IPS DF 6.9 (cell line): ENCODE measurements around the gene AKT3.

ENCODE experiments used
- DNase-seq: peaks from one replicate; pipeline ENCODE4 v3.0.0-alpha.2; 2013; ENCODE audit warnings: low read depth, low spot score
- H3K27ac ChIP-seq: one replicate; pipeline ENCODE4 v1.5.1; 2013; ENCODE audit warnings: low read length, control low read depth
- H3K27me3 ChIP-seq: 2 replicates; pipeline ENCODE4 v1.6.1; 2013; ENCODE audit warnings: mild to moderate bottlenecking, low read length; ENCODE audit not compliant: control insufficient read depth, insufficient read depth
- H3K36me3 ChIP-seq: 2 replicates; pipeline ENCODE4 v1.6.1; 2013; ENCODE audit warnings: low read length; ENCODE audit not compliant: control insufficient read depth, insufficient read depth
- H3K4me1 ChIP-seq: 2 replicates; pipeline ENCODE4 v1.6.1; 2013; ENCODE audit warnings: low read length; ENCODE audit not compliant: control insufficient read depth, insufficient read depth
- H3K4me3 ChIP-seq: 2 replicates; pipeline ENCODE4 v1.5.1; 2013; ENCODE audit warnings: mild to moderate bottlenecking, low read length
- H3K9me3 ChIP-seq: 2 replicates; pipeline ENCODE4 v1.6.1; 2013; ENCODE audit warnings: low read length, inconsistent platforms; ENCODE audit not compliant: control insufficient read depth, insufficient read depth
- WGBS: extraction: QIAGEN DNeasy Blood & Tissue Kit; methylation state at CpG from one replicate; pipeline ENCODE4 v1.1.7; 2013; ENCODE audit warnings: mixed read lengths, missing lambda C conversion rate; ENCODE audit not compliant: insufficient read length, insufficient coverage; 5-methylcytosine and 5-hydroxymethylcytosine counted together

AKT3 gene

DNA sequence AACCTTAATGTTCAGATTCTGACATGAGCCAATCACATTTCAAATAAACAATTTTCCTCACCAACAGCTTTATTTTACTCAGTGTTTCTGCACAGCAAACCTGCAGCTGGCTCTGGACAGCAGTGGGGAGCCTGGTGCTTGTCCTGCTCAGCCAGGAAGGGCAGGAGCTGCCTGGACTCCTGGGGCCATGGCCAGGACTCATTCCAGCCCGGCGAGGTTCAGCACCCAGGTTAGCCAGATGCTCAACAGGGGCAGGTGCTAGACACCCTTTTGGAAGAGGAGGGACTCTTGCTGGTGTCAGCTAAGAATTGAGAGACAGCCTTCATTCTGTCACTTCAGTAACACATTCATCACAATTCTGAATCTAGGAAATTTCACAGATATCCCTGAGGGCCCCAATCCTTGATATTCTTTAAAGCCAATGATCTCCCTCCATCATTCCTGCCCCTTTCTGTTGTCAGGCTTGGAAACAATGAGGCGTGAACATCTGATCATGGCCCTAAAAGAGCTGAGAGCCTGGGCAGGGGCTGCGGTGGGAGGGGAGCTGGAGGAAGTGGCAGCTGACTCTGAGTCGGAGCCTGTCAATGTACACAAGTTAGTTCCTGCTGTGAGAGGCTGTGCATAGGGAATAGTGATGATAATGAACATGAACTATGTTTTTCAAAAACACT, 342.9 kb downstream of the AKT3 start:
- Histone ChIP-seq H3K36me3 (no peaks in the 10 kb centered on the region; the same call in 1 of the 2 replicates), H3K4me3 (no peak overlapping the region), H3K4me1 (peaks cover 2% of the 10 kb centered on the region; the same call in 1 of the 2 replicates), H3K27ac (no peak overlapping the region), H3K9me3 (no peaks in the 10 kb centered on the region), H3K27me3 (no peaks in the 10 kb centered on the region)
- WGBS, result no CpG with 5 or more reads among the region's 5 CpGs
- no peak for DNase-seq

GRCh38 chr1:243505986-243506689, 343.9 kb downstream of the AKT3 start:
- WGBS, result no CpG with 5 or more reads among the region's 10 CpGs
- Histone ChIP-seq H3K4me1 (peaks cover 2% of the 10 kb centered on the region; the same call in 1 of the 2 replicates), H3K36me3 (no peaks in the 10 kb centered on the region; the same call in 1 of the 2 replicates), H3K27ac (no peak overlapping the region), H3K9me3 (no peaks in the 10 kb centered on the region), H3K27me3 (no peaks in the 10 kb centered on the region), H3K4me3 (no peak overlapping the region)
- DNase-seq, result no peak

DNA sequence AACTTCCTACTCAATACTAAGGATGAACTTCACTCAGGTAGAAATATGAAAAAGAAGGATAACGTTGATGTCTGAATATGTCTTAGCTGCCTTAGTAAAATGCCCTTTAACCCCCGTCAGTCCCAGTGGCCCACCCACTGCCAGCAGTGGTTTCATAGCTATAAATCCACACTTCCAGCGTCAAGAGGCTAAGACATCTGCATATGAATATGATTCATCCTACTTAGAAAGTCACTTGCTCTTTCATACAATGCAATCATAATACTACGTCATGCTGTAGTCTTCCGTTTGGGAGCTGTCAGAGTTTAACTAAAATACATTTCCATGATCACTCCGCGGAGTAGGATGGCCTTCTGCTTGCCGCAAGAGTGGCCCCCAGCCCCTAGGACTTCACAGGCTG, 346.9 kb downstream of the AKT3 start:
- no peak overlapping the region for H3K4me3 ChIP-seq
- H3K4me1 ChIP-seq, result peaks cover 2% of the 10 kb centered on the region; the same call in 1 of the 2 replicates
- DNase-seq, result no peak
- H3K36me3 ChIP-seq, result no peaks in the 10 kb centered on the region; the same call in 1 of the 2 replicates
- no CpG with 5 or more reads among the region's 8 CpGs for WGBS
- H3K27ac ChIP-seq, result no peak overlapping the region
- no peaks in the 10 kb centered on the region for H3K9me3 ChIP-seq
- H3K27me3 ChIP-seq, result no peaks in the 10 kb centered on the region

GRCh38 chr1:243501002-243501401, 349.0 kb downstream of the AKT3 start:
- Histone ChIP-seq H3K4me3 (no peak overlapping the region), H3K4me1 (peaks cover 4% of the 10 kb centered on the region; the same call in 1 of the 2 replicates), H3K27ac (no peak overlapping the region), H3K9me3 (no peaks in the 10 kb centered on the region), H3K36me3 (no peaks in the 10 kb centered on the region), H3K27me3 (no peaks in the 10 kb centered on the region)
- no peak for DNase-seq
- no CpG with 5 or more reads among the region's 5 CpGs for WGBS

DNA sequence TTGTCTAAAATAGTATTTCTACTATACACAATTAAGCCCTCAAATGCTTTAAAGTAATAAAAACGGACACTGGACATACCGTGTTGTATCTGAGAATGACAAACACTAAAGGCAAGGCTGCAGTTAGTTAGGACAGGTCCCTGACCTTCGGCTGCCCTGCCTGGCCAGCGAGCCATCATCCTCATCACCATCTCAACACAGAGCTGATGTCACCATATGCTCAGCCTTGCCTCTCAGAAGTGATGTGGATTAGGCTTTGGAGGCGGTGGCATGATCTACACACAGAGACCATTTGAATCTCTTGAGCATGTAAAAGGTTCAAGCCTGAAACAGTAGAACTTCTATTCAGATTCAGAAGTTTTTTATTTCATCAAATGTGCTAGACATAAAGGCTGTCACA, 349.5 kb downstream of the AKT3 start:
- no CpG with 5 or more reads among the region's 5 CpGs for WGBS
- Histone ChIP-seq H3K4me1 (peaks cover 4% of the 10 kb centered on the region), H3K9me3 (no peaks in the 10 kb centered on the region), H3K4me3 (no peak overlapping the region), H3K27ac (no peak overlapping the region), H3K27me3 (no peaks in the 10 kb centered on the region), H3K36me3 (no peaks in the 10 kb centered on the region)
- DNase-seq, result no peak

- Histone ChIP-seq H3K36me3 (no peaks in the 10 kb centered on the region), H3K4me1 (peaks cover 4% of the 10 kb centered on the region), H3K9me3 (no peaks in the 10 kb centered on the region), H3K27ac (no peak overlapping the region), H3K27me3 (no peaks in the 10 kb centered on the region), H3K4me3 (no peak overlapping the region)
- WGBS, result no CpG with 5 or more reads among the region's 10 CpGs
- no peak for DNase-seq
These were observed 350.3 kb downstream of the AKT3 start for GRCh38 chr1:243499711-243500110.

- Histone ChIP-seq H3K36me3 (no peaks in the 10 kb centered on the region), H3K4me3 (no peak overlapping the region), H3K27ac (no peak overlapping the region), H3K27me3 (no peaks in the 10 kb centered on the region), H3K4me1 (peaks cover 4% of the 10 kb centered on the region), H3K9me3 (no peaks in the 10 kb centered on the region)
- no peak for DNase-seq
- WGBS, result no CpG with 5 or more reads among the region's 4 CpGs
These were observed 350.8 kb downstream of the AKT3 start for GRCh38 chr1:243499248-243499647.

DNA sequence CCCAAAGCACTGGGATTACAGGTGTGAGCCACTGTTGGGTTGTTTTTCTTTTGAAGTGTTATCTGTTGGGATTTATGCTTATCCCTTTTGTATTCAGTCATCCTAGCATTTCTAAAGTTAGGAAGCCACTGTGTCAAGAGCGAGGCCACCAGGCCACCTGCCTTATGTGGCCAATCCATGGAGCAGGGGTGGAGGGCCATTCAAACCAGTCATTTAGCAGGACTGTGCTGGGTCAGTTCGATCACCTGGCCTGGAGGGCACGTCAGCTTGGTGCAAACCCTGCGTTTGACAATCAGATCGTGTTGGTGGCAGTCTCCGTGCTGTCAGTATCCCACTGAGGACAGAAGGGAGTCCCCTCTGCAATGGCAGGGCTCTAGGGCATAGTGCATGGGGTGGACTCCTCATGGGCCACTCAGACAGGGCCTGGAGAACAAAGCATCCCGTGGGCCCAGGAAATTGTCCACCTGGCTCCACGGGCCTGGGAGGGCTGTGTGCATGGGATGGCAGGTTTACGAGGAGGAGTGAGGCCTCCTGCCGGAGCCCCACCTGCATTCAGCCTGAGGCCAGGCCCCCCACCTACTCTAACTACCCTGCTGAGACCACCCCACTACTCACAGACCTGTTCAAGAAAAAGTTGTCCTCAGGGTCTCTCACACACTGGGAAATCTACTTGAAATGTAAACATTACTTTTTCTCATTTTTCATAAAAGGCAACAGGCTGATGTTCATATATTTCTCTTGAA, 351.9 kb downstream of the AKT3 start:
- WGBS, result no CpG with 5 or more reads among the region's 10 CpGs
- Histone ChIP-seq H3K27me3 (no peaks in the 10 kb centered on the region), H3K9me3 (no peaks in the 10 kb centered on the region), H3K4me3 (no peak overlapping the region), H3K4me1 (peaks cover 6% of the 10 kb centered on the region), H3K27ac (no peak overlapping the region), H3K36me3 (no peaks in the 10 kb centered on the region)
- DNase-seq, result no peak

GRCh38 chr1:243496806-243497205, 353.2 kb downstream of the AKT3 start:
- peaks cover 6% of the 10 kb centered on the region for H3K4me1 ChIP-seq
- no peaks in the 10 kb centered on the region for H3K36me3 ChIP-seq
- no CpG with 5 or more reads among the region's 11 CpGs for WGBS

GRCh38 chr1:243496187-243496646, 353.8 kb downstream of the AKT3 start:
- Histone ChIP-seq H3K36me3 (no peaks in the 10 kb centered on the region), H3K4me3 (no peak overlapping the region), H3K4me1 (peaks cover 8% of the 10 kb centered on the region), H3K9me3 (no peaks in the 10 kb centered on the region), H3K27me3 (no peaks in the 10 kb centered on the region), H3K27ac (no peak overlapping the region)
- no CpG with 5 or more reads among the region's 19 CpGs for WGBS
- DNase-seq, result no peak

More at GRCh38 chr1:243496806-243497205, 353.2 kb downstream of the AKT3 start:
- no peaks in the 10 kb centered on the region for H3K27me3 ChIP-seq
- H3K4me3 ChIP-seq, result no peak overlapping the region
- no peaks in the 10 kb centered on the region for H3K9me3 ChIP-seq
- no peak overlapping the region for H3K27ac ChIP-seq
- no peak for DNase-seq
